Cerebellar cortex (tissue), 1 donor: ENCODE results near the gene NSUN3.
A peak's percentile ranks its signal among the peaks of the same experiment; 100 is the strongest.
"Not testable (repeated sequence)": the region's sequence is repeated elsewhere in the genome, so short reads cannot be mapped to it uniquely, and the experiment has no call there.

Source experiments
- DNase-seq: peaks from one replicate; pipeline ENCODE4 v3.0.0-alpha.2; 2015; ENCODE audit warnings: low spot score

The NSUN3 gene

DNA sequence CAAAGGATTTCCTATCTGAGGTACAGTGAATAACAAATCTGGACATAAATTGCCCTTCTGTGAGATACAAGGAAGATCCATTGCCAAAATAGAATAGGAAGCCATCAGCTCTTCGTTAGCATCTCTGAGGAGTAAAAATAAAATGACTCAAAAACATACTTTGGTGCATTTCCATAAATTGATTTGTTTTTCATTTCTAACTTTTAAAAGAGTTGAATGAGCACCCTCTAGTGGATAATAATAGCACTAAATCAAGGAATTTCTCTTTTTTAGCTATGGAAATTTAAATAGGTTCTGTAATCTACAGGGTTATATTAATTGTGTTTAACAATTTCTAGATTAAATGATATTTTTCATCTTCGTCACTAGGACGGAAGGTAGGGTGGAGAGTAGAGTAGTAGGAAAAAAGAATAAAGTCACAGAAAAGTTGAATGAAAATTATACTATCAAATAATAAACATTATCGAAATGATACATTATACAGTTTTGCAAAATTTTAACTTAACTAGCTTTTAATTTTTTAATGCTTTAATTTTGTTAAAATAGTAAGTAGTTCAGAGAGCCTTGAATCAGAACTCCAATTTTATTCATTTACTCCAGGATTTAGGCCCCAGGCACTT lies 6.4 kb downstream of the NSUN3 start:
- peak; percentile 30 for DNase-seq

DNA sequence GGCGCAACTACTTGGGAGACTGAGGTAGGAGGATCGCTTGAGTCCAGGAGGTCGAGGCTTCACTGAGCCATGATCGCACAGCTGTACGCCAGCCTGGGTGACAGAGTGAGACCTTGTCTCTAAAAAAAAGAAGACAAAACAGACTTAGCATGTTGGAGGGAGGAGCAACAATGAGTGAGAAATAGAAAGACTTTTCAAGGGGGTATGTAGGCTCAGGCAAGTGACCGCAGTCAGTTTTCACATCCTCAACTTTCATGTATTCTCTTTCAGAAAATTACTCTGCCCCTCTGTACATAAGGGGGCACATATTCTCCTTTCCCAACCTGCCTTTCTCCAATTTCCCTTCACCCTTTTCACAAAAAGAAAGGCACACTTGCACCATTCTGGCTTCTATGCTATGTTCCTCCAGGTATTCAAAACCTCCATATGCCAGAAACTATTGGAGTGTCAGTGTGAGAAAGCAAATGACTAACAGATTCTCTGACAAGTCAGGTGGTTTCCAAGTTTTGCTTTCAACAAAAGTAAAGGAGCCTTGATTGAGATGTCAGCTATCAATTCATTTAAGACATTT lies 7.6 kb downstream of the NSUN3 start:
- DNase-seq, result no peak

DNA sequence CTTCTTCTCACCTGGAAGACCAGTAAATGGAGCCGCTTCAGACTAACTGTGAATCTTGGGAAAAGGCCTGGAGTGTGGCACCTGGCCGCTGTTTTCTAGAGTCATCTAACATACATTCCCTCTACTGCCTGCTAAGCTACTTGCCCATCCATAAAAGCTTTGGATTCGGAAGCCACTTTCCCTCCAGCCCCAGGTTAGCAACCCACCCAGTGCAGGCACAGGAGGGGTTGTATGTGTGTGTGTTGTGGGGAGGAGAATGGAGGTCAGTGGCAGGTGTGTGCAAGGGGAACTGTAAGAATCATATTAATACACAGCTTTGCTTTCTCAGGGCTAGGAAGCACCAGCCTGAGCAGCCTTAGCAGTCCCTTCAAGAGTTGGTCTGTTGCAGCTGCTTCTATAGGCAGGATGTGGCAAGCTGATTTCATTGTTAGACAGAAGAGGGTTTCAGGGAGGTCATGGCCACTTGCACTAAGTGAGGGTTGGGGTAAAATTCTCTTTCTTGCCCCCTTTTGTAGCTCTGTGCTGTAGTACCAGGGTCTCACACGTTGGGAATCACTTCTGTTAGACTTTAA lies 8.9 kb downstream of the NSUN3 start:
- DNase-seq, result no peak

GRCh38 chr3:94076055-94076454 lies 13.2 kb downstream of the NSUN3 start:
- DNase-seq, result no peak

DNA sequence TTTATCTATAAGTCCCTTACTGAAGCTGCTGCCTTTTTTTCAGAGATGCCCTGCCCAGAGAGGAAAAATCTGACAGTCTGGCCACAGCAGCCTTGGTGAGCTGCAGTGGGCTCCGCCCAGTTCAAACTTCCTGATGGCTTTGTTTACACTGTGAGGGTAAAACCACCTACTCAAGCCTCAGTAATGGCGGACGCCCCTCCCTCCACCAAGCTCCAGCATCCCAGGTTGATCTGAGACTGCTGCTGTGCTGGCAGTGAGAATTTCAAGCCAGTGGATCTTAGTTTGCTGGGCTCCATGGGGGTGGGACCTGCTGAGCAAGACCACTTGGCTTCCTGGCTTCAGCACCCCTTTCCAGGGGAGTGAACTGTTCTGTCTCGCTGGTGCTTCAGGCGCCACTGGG lies 17.7 kb downstream of the NSUN3 start:
- DNase-seq, result not testable (repeated sequence)

DNA sequence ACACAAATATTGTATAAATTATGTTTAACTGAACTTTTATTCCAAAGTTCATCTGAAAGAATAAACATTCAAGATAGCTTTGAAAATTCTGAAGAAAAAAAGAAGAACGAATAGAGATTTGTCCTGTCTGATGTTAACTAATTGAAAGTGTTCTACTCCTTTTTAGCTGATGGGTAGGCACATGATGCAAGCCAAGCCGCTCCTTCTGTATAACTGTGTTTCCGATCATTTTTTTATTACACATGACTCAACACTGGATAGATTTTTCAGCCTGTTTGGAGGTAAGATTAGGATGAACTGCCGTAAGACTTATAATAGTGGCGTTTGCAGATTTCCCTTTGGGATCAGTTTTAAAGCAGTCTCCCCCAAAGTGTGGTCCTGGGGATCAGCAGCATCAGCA lies 19.0 kb downstream of the NSUN3 start:
- no peak for DNase-seq

GRCh38 chr3:94082391-94082937 lies 19.6 kb downstream of the NSUN3 start:
- DNase-seq, result no peak

GRCh38 chr3:94083261-94083660 lies 20.4 kb downstream of the NSUN3 start:
- no peak for DNase-seq

DNA sequence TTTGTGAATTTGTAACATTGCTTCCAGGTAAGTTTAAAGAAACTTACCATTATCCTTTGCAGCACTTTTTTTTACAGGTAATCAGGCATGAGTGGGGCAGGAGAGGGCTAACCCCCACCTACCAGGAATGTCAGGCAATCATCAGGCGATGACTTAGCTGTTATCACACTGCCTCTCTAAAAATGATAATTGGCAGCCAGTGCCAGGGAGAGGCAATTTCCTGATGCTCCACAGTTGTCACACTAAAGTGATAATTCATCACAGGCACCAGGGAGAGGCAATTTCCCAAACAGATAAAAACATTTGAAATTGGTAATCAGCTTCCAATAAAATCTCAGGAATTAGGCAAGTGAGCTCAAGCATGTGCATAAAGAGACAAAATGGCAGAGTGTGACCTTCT lies 26.3 kb downstream of the NSUN3 start:
- DNase-seq, result no peak

DNA sequence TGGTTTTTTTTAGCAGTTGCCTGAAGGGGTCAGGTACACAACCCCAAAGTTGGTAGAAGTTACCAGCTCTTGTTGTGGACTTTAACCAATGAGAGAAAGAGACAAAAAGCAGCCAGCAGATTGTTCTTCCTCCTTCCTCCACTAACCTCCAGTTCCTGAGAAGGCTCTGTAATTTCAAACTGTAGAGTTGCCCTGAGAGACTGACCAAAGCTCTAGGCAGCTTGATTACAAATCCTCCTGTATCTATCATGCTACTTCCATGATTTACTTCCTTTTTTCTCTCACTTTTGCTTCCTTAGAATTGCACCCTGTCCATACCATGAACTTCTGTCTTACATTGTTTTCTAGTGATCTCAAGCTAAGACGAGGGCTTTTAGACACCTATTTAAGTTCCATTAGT lies 29.2 kb downstream of the NSUN3 start:
- no peak for DNase-seq

DNA sequence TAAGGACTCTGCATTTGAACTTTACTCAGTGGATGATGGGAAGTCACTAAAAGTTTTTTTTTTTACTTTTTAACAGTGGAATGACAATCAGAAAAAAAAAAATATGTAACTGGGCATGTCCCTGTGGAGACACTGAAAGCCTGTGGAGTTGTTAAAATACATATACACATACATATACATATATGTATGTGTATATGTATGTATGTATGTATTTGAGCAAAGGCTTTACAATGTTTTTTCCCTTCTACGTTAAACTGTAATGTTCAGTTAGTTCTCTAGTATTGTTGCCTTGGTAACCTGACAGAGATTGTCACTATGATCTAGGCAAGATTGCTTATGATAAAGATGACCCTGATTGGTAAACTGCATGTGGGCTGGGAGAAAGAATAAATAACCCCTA lies 30.3 kb downstream of the NSUN3 start:
- no peak for DNase-seq

- no peak for DNase-seq
These were observed 32.2 kb downstream of the NSUN3 start for GRCh38 chr3:94095111-94095510.

GRCh38 chr3:94098452-94098851 lies 35.6 kb downstream of the NSUN3 start:
- DNase-seq, result no peak

DNA sequence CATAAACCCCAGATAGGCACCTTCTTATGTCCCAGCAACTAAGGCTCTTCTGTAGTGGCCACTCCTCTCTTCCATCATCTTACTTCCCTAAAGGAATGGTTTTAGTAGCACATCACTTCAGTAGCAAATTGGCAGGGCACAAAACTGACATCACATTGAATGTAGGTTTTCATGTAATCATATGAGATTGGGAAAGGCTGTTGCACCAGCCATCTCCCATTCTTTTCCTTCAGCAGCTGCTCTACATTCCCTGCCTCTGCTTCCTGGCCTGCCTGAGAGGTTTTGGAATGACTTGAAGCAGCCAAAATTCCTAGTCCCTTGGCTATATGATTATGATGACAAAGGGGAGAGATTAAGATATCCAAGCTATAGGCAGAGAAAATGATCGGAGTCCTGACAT lies 36.5 kb downstream of the NSUN3 start:
- no peak for DNase-seq

DNA sequence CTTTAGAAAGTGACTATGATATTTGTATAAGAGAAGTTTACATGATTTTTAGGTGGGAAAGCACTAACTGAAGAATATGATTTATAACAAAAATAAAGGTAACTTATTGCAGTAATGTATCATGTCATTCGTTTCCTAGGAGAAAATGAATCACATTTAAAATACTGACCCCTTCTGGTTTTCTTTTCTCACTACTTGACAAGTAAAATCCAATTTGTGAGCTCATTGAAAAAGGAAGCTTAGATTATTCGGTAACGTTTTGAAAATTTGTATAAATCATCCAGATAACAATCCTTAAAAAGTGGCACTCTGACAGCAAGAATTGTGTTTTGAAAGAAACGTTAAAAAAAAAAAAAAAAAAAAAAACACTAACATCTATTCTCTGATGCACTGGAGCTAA lies 39.0 kb downstream of the NSUN3 start:
- no peak for DNase-seq

DNA sequence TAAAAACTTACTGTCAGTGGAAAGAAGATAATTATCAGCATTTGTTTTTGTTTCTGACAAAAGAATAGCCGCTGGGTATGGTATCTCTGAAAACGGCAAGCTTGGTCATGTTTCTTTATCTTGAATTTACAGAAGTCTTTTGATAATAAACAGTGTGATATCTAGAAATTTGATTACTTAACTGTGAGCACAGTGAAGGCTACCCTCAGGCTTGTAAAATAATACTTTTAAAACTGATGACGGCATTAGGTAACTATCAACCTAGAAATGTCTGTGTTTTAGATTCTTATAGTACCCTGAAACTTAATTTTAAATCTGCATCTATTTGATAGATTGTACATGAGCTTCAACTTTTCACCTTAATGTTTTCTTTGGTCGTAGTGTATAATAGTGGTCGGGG lies 43.4 kb downstream of the NSUN3 start:
- DNase-seq, result no peak

DNA sequence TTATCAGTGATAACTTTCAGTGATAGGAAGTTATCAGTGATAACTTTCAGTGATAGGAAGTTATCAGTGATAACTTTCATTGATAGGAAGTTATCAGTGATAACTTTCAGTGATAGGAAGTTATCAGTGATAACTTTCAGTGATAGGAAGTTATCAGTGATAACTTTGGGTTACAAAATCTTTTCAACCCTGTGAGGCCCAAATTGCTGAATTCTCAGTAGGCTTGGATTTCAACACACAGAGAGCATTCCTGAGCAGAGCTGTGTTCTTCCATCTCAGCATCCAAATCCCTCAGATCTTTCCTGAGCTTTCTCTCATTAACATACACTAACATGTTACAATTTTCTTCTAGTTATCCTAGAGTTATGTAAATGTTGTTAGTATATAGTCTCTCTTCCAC lies 47.4 kb downstream of the NSUN3 start:
- DNase-seq, result not testable (repeated sequence)

DNA sequence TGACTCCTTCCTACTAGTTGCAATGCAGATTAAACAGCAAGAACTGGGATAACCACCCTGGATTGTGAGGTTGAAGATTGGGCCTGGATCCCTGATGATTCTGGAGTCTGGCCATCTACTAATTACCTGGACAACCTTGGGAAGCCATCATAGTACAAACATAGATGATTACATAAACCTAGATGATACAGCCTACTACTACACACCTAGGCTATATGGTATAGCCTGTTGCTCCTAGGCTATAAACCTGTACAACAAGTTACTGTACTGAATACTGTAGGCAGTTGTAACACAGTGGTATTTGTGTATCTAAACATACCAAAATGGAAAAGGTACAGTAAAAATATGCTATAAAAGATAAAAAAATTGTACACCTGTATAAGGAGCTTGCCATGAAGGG lies 48.0 kb downstream of the NSUN3 start:
- no peak for DNase-seq

DNA sequence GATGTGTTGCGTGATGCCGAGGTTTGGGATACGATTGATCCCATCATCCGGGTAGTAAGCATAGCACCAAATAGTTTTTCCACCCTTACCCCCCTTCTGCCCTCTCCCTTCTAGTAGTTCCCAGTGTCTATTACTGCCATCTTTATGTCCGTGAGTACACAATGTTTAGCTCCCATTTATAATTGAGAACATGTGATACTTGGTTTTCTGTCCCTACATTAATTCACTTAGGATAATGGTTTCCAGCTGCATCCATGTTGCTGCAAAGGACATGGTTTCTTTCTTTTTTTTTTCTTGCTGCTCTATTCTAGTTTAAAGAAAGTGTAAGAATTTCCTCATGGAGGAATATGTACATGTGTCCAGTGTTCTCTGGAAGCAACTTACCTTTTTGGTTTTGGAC lies 51.8 kb downstream of the NSUN3 start:
- peak; percentile 13 for DNase-seq

GRCh38 chr3:94115482-94115881 lies 52.6 kb downstream of the NSUN3 start:
- peak; percentile 90 for DNase-seq

GRCh38 chr3:94117729-94118128 lies 54.9 kb downstream of the NSUN3 start:
- no peak for DNase-seq

DNA sequence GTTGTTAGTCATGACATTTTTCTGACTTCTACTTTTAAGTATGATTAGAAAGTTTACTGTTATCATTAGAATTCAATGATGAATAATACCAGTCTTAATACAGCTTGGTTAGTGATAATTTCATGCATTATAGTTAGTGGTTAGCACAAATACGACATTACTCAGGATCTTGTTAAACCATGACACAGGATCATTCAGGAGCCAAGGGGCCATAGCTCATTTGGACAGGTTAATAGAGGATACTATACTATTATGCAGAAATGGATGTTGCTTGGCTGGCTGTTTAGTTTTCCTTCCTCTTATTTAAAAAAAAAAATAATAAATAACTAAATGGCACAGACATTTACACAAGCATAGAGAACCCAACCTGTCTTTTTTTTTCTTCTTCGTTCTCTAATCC lies 55.5 kb downstream of the NSUN3 start:
- DNase-seq, result no peak

DNA sequence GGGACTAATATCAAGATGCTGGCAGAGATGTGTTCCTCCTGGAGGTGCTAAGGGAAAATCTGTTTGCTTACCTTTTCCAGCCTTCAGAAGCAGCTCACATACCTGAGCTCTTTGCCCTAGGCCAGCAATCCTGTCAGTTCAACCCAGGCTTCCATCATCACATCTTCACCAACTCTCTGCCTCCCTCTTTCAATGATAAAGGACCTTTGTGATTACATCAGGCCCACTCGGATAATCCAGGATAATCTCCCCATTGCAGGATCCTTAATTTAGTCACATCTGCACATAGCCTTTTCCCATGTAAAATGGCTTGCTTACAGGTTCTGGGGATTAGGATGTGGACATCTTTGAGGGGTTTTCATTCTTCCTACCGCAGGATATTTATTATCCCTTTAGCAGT lies 58.3 kb downstream of the NSUN3 start:
- DNase-seq, result no peak

GRCh38 chr3:94127115-94127514 lies 64.3 kb downstream of the NSUN3 start:
- no peak for DNase-seq
